RWPE1 (cell line): ENCODE results near the gene FBXW7.

Source experiments
- CTCF ChIA-PET: fragments of 350-600 bp; sonication (Branson Sonifier 250); formaldehyde crosslinking; extraction: SDS; loops from one replicate; lab custom pipeline; 2021; lab: Yijun Ruan, JAX
- POLR2A ChIA-PET: fragments of 400-600 bp; formaldehyde crosslinking; extraction: SDS; loops from one replicate; lab custom pipeline; 2020; ENCODE audit warnings: antibody characterized with exemption; ENCODE audit not compliant: low non-redundant PET; lab: Yijun Ruan, JAX
- DNase-seq: peaks from one replicate; pipeline ENCODE4 v3.0.0; 2012; ENCODE audit warnings: low spot score
- H3K27ac ChIP-seq: fragments of 450-650 bp; 2 replicates; pipeline ENCODE4 v1.5.1; 2017
- TF ChIP-seq, protein P1 (sequence below): fragments of 450-650 bp; conservative IDR thresholded peaks from 2 replicates; pipeline ENCODE4 v1.5.1; 2017; ENCODE audit warnings: low read depth, mild to moderate bottlenecking

FBXW7 gene

DNA sequence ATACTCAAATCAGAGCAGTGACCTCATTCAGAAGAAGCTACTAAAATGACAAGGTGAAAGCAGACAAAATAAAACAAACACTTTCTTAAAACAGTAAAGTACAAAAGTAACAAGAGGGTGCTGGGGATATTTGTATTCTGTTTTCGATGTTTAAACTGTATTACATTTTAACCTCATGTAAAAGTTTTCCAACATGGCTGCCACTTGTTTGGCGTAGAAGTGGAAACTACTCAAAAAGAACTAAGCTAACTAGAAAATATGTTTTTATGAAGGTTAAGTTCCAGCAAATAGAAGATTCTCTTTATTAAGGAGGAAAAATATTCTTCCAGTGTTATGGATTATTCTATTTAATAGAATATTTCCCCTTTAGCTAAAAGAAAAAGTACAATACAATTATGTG, 155.0 kb downstream of the FBXW7 start:
- CTCF ChIA-PET, result no interaction called here
- no peak for DNase-seq
- TF ChIP-seq, protein P1, sequence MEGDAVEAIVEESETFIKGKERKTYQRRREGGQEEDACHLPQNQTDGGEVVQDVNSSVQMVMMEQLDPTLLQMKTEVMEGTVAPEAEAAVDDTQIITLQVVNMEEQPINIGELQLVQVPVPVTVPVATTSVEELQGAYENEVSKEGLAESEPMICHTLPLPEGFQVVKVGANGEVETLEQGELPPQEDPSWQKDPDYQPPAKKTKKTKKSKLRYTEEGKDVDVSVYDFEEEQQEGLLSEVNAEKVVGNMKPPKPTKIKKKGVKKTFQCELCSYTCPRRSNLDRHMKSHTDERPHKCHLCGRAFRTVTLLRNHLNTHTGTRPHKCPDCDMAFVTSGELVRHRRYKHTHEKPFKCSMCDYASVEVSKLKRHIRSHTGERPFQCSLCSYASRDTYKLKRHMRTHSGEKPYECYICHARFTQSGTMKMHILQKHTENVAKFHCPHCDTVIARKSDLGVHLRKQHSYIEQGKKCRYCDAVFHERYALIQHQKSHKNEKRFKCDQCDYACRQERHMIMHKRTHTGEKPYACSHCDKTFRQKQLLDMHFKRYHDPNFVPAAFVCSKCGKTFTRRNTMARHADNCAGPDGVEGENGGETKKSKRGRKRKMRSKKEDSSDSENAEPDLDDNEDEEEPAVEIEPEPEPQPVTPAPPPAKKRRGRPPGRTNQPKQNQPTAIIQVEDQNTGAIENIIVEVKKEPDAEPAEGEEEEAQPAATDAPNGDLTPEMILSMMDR, result no peak
- no peak overlapping the region for H3K27ac ChIP-seq
- POLR2A ChIA-PET, result no interaction called here

DNA sequence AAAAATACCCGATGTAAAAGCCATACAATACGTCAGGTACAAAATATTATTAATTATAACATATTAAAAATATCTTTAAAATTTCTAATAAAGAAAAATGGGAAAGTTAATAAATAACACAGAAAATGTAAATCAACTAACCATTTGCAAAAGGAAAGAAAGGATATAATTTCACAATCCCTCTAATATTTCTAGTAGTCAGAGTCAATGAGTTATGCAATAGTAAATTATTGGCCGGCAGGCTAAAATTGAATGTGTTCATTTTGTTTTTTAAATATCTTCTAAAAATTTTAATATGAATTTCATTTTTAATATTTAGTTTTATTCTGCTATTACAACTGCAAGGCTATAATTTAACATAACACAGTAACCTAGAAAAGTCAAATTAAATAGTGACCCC, 155.7 kb downstream of the FBXW7 start:
- ChIA-PET CTCF (no interaction called here), POLR2A (no interaction called here)
- TF ChIP-seq, protein P1, result no peak
- DNase-seq, result no peak
- H3K27ac ChIP-seq, result no peak overlapping the region

DNA sequence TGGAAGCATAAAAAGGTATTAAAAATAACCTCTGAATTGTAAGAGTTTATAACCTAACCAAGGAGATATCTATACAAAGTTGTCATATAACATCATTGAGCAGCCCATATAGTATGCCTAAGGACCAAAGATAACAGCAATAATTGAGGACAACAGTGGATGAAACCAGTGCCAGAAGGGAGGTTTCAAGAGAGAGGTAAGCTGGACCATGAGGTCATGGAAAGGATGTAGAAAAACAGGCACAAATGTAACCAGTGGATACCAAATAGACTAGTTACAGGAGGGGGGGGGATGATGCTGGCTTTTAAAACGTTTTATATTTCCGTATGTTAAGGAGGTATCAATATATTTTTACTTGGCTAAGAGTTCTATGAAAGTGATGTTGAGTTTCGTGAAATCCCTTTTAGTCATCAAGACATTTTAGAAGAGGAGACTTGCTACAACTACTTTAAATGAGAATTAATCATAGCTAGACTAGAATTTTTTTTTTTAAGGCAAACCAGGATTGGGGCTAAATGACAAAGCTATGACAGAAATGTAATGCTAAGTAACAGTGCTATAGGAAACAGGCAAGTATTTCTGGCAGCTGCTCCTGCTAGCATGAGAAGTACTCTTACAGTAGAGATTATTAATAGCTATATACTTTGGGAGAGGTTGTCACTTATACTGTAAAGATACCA, 161.1 kb downstream of the FBXW7 start:
- TF ChIP-seq, protein P1, result no peak
- no peak for DNase-seq
- ChIA-PET CTCF (interaction anchor here (0.7 kb wide), 2 partner anchors 126 to 454 kb away, joined by 6 to 7 read pairs; no protein-coding TSS in a partner anchor), POLR2A (no interaction called here)
- H3K27ac ChIP-seq, result no peak overlapping the region

DNA sequence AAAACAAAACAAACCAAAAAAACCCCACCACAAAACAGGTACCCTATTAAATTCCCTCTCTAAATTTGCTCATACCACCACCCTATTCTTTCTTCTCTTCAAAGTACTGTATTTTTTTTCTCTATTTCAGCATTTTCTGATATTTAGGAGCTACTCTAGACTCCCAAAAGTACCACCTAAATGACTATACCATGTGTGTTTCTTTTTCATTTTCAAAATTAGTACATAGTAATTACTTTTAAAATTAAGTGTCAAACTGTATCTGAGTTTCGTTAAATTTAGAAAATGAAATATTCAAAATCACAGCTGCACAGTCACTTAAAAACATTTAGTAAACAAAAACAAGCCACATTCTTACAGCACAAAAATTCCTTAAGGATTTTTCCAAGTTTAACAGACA, 161.7 kb downstream of the FBXW7 start:
- CTCF ChIA-PET, result interaction anchor here (0.7 kb wide), 2 partner anchors 127 to 798 kb away, joined by 4 to 7 read pairs; no protein-coding TSS in a partner anchor
- TF ChIP-seq, protein P1, result no peak
- no peak for DNase-seq
- POLR2A ChIA-PET, result no interaction called here
- no peak overlapping the region for H3K27ac ChIP-seq

DNA sequence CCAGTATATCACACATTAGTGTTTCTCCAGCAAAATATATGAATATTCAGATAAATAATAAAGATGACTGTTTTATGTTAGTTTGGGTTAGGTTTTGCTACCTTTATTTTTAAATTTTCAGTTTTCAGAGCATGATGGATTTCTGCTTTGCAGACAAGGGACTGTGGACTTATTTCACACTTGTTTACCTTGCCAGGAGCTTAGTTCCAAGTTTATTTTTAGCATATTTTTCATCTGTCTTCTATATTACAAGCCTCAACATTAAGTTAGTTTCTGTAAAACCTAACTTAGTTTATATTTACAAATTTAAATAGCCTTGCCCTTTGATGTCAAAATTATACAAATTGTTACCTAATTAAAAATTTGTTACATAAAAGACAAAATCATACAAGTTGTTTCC, 163.4 kb downstream of the FBXW7 start:
- no peak for DNase-seq
- CTCF ChIA-PET, result interaction anchor here (0.6 to 1.5 kb wide), 2 partner anchors 14 to 145 kb away, joined by 3 to 6 read pairs; no protein-coding TSS in a partner anchor
- POLR2A ChIA-PET, result no interaction called here
- TF ChIP-seq, protein P1, result no peak
- no peak overlapping the region for H3K27ac ChIP-seq

DNA sequence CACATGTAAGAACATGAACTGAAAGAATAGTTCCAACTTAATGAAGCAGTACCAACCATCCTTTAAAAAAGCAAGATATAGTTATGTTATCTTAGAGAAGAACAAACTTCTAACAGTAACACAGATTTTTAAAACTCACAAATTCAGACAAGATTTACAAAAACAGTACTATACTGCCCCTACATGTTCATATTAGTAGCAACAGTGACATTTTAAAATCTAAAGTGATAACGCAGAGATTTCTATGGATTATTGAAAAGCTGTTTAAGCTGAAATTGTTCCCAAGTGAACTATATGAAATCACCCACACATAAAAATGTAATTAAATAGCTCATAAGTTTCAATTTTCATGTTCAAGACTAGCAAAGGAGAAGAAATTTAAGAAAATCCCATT, 166.0 kb downstream of the FBXW7 start:
- no peak for DNase-seq
- ChIA-PET POLR2A (no interaction called here), CTCF (interaction anchor here (0.6 to 0.7 kb wide), 4 partner anchors 62 to 433 kb away, joined by 3 to 4 read pairs (median 3); no protein-coding TSS in a partner anchor)
- TF ChIP-seq, protein P1, result peak; percentile 49
- no peak overlapping the region for H3K27ac ChIP-seq
